Pancreas (tissue), 10 donors: ENCODE measurements around the gene TRAK1. TPM values are rescaled to one million over a fixed set of nuclear protein-coding genes. Genes with fewer than 3 reads are reported as not detected.
A peak's percentile ranks its signal among the peaks of the same experiment; 100 is the strongest.

Experiments used
- ATAC-seq, 4 donors: fragments of 200-7000 bp; cut with Tn5 transposase; one replicate each; pipeline versions ENCODE4 v1.8.0 to v1.9.1; 2020; ENCODE audit warnings: mild to moderate bottlenecking in 4 of 4, moderate library complexity in 4 of 4
- DNase-seq, 6 donors: peaks; one replicate each; pipeline ENCODE4 v3.0.0-alpha.2; 2020
- FAIRE-seq: peaks from 2 replicates; lab custom pipeline; 2012; peaks lifted over from hg19 to GRCh38; lab: Jason Lieb, UNC
- H3K27ac ChIP-seq, 4 donors: fragments of 200-600 bp; sonication (generic); 1 replicate in 3 of 4; 2 replicates in 1 of 4; pipeline versions ENCODE4 v1.5.0 to v1.8.0; 2020
- H3K27me3 ChIP-seq, 4 donors: fragments of 200-600 bp; one replicate each; pipeline ENCODE4 v1.8.0; 2021
- H3K36me3 ChIP-seq, 3 donors: fragments of 200-600 bp; sonication (generic) in 1 of 3; one replicate each; pipeline versions ENCODE4 v1.5.0 to v1.8.0; 2020 to 2021
- H3K4me1 ChIP-seq, 3 donors: fragments of 200-600 bp; one replicate each; pipeline ENCODE4 v1.8.0; 2021
- H3K4me3 ChIP-seq, 4 donors: fragments of 200-600 bp; sonication (generic) in 2 of 4; one replicate each; pipeline versions ENCODE4 v1.5.0 to v1.8.0; 2020 to 2021
- H3K9me3 ChIP-seq, 4 donors: fragments of 200-600 bp; one replicate each; pipeline ENCODE4 v1.8.0; 2021
- WGBS, 2 donors: extraction: QIAGEN DNeasy Blood & Tissue Kit; methylation state at CpG; one replicate each; pipeline ENCODE4 v1.1.7; 2013; 5-methylcytosine and 5-hydroxymethylcytosine counted together
- intact Hi-C, 3 donors: fragments of 100-400 bp; cut with DNase I; formaldehyde crosslinking; loops; one replicate each; pipeline versions ENCODE4 v1.11.1 to v1.14.2; 2022
- polyA plus RNA-seq, 2 donors: library from polyadenylated mRNA; stranded (reverse); fragments of 200-250 nt; gene quantifications; one replicate each; pipeline ENCODE4 v1.2.3, GENCODE V29; 2013
- total RNA-seq, 6 donors: library from RNA; stranded (reverse); fragmentation: NEBNext Ultra II Directional in 4 of 6; extraction: Animal tissue kit (Norgen Biotek cat#: 25700) in 4 of 6; gene quantifications; one replicate each; pipeline versions ENCODE4 v1.2.1 to v1.2.4, GENCODE V29; 2021 to 2023
- TF ChIP-seq, protein P1 (sequence below), 4 donors: fragments of 200-600 bp; sonication (generic) in 3 of 4; IDR thresholded peaks; one replicate each; pipeline versions ENCODE4 v1.5.0 to v1.8.0; 2021; ENCODE audit warnings: antibody characterized with exemption in 4 of 4
- donor health status: healthy with polysubstance abuse.
- donor health status: DM: no; HTN: no; CAD: no; lungs with moderate emphysema.
- donor health status: DM: no; HTN: no; CAD: no.
- donor health status: control.
- donor health status: control.
- donor health status: Bipolar disorder and iron deficiency.
- donor health status: DM: yes; HTN: yes; CAD: no.
- donor health status: DM: no; HTN: no; CAD: no.
- donor health status: DM: no; HTN: no; CAD: no.
- donor health status: DM: yes; HTN: yes; CAD: no.

Gene TRAK1
- total and polyA plus RNA-seq, 8 donors, result 9.3 to 24.3 (median 11.7) TPM

DNA sequence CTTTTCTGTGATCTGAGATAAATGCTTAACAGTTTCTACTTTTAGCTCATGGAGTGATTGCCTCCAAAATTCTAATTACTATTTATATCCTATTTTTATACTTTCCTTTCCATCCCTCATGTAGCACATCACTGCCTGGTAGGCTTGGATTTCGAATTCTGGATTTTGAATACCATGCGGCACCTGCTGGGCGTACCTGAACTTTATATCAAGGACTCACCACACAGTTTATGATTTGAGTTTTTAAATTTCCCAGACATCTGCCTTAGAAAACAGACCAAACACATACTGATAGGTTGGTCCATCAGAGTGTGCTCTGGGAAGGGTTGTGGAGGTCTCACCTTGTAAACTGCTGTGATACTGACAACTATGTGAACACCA lies 6.4 kb downstream of the TRAK1 start:
- H3K4me3 ChIP-seq, result no peak overlapping the region
- H3K4me1 ChIP-seq, result no peaks in the 10 kb centered on the region
- no peak for DNase-seq
- no peaks in the 10 kb centered on the region for H3K27me3 ChIP-seq
- TF ChIP-seq, protein P1, sequence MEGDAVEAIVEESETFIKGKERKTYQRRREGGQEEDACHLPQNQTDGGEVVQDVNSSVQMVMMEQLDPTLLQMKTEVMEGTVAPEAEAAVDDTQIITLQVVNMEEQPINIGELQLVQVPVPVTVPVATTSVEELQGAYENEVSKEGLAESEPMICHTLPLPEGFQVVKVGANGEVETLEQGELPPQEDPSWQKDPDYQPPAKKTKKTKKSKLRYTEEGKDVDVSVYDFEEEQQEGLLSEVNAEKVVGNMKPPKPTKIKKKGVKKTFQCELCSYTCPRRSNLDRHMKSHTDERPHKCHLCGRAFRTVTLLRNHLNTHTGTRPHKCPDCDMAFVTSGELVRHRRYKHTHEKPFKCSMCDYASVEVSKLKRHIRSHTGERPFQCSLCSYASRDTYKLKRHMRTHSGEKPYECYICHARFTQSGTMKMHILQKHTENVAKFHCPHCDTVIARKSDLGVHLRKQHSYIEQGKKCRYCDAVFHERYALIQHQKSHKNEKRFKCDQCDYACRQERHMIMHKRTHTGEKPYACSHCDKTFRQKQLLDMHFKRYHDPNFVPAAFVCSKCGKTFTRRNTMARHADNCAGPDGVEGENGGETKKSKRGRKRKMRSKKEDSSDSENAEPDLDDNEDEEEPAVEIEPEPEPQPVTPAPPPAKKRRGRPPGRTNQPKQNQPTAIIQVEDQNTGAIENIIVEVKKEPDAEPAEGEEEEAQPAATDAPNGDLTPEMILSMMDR (IDR thresholded peaks at IDR 0.05), result no peak
- no peaks in the 10 kb centered on the region for H3K9me3 ChIP-seq
- WGBS, 2 donors, result 86 to 96% methylated on average over 3 of the region's 3 CpGs
- H3K36me3 ChIP-seq, result no peaks in the 10 kb centered on the region
- no peak for FAIRE-seq
- intact Hi-C loops, result loop anchor here in 1 of 3 donors (10.0 kb wide), 2 partner anchors 63 to 203 kb away; no protein-coding TSS in a partner anchor
- H3K27ac ChIP-seq, result no peak overlapping the region
- no peak for ATAC-seq

DNA sequence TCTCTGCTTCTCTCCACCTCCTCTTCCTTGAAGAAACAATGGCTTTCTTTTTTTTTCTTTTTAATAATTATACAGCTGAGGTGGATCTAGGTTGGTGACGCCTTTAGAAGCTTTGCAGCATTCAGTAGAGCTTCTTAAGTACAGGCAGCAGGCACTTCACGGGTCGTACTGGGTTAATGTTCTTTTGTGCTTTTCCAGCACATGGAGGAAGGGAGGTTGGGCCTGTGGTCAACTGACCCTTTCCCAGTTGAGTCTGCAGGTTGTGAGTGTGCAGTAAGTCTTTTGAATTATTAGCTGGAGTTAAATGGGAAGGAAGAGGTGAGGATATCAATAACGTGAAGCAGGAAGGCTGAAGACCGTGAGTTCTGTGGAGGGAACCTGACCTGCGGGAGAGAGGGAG lies 7.0 kb downstream of the TRAK1 start:
- intact Hi-C loops, result loop anchor here in 1 of 3 donors (10.0 kb wide), 2 partner anchors 63 to 203 kb away; no protein-coding TSS in a partner anchor
- TF ChIP-seq, protein P1 (IDR thresholded peaks at IDR 0.05), result no peak
- FAIRE-seq, result no peak
- Histone ChIP-seq H3K36me3 (no peaks in the 10 kb centered on the region), H3K9me3 (no peaks in the 10 kb centered on the region), H3K27ac (no peak overlapping the region), H3K27me3 (no peaks in the 10 kb centered on the region), H3K4me1 (no peaks in the 10 kb centered on the region), H3K4me3 (no peak overlapping the region)
- DNase-seq, result no peak
- no peak for ATAC-seq
- WGBS, 2 donors, result 73 to 80% methylated on average over 6 of the region's 6 CpGs

DNA sequence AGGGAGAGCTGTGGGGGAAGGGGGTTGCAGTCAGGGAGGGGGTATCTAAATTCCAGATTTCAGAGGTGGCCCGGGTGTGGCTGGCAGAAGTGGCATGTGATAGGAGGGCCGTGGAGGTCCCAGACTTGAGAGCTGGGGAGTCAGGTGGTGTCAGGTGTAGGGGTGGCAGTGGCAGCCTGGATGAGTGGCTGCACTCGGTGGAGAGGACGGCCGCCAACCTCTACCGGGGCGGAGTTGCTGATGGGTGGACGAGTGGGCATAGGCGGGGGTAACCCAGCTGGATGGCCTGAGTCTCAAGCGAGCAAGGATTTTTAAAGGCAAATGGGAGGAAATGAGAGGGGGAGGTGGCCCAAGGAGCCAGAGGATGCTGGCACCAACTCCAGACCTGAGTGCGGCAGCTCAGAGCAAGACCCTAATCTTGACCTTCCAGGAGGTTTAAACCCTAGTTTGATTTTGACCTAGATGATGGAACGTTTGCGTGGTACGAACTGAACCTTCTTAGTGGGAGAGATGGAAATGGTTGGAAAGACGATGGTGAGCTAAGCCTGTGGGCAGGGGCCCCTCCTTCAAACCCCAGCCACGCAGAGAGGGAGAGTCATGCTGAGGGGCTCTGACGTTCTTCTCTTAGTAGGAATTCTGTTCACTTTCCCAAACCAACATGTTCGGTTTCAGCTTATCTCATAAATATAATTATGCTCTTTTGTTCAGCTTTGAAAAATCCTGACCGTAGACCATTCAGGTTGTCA lies 8.0 kb downstream of the TRAK1 start:
- H3K9me3 ChIP-seq, result no peaks in the 10 kb centered on the region
- no peaks in the 10 kb centered on the region for H3K27me3 ChIP-seq
- H3K27ac ChIP-seq, result no peak overlapping the region
- DNase-seq, result no peak
- H3K36me3 ChIP-seq, result no peaks in the 10 kb centered on the region
- H3K4me1 ChIP-seq, result no peaks in the 10 kb centered on the region
- ATAC-seq, result no peak
- TF ChIP-seq, protein P1 (IDR thresholded peaks at IDR 0.05), result no peak
- 74 to 76% methylated on average over 19 of the region's 19 CpGs for WGBS, 2 donors
- FAIRE-seq, result no peak
- intact Hi-C loops, result loop anchor here in 1 of 3 donors (10.0 kb wide), 2 partner anchors 64 to 204 kb away; no protein-coding TSS in a partner anchor
- no peak overlapping the region for H3K4me3 ChIP-seq

DNA sequence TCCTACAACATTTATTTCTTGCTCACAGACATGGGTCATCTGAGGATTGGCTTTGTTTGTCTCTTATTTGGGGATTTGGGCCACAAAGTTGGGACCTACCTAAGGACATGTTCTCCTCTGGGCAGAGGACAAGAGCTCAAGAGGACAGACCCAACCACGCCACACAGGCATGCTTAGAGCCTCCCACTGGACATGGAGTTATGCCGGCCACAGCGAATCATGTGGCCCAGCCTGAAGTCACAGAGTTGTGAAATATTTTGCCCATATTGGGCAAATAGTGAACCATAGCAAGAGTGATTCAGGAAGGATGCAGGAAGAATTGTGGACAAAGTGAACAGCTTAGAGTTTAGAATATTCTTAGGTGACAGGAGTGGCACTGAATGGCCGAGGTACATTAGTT lies 9.9 kb downstream of the TRAK1 start:
- no peak for DNase-seq
- Histone ChIP-seq H3K9me3 (no peaks in the 10 kb centered on the region), H3K27me3 (no peaks in the 10 kb centered on the region), H3K27ac (no peak overlapping the region), H3K36me3 (no peaks in the 10 kb centered on the region), H3K4me1 (no peaks in the 10 kb centered on the region), H3K4me3 (no peak overlapping the region)
- intact Hi-C loops, result no loop called here
- no peak for FAIRE-seq
- TF ChIP-seq, protein P1 (IDR thresholded peaks at IDR 0.05), result no peak
- 86% methylated on average over 4 of the region's 4 CpGs for WGBS, 2 donors
- peak in 3 of 4 donors; percentile 22 to 62 (median 43) for ATAC-seq

DNA sequence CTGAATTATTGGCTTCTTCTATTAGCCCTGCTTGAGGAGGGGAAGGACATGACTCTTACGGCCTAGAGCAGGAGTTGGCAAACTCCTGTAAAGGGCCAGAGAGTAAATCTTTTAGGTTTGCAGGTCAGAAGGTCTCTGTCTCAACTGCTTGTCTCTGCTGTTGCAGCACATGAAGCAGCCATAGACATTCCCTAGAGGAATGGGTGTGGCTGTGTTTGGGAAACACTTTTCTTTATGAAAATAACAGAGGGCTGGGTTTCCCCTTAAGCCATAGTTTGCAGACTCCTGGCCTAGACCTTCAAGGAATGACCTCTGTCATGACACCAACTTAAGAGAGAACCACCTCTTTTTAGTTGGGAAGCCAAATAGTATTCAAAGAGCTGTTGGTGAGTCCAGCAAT lies 10.3 kb downstream of the TRAK1 start:
- intact Hi-C loops, result no loop called here
- TF ChIP-seq, protein P1 (IDR thresholded peaks at IDR 0.05), result no peak
- FAIRE-seq (no peak), ATAC-seq (no peak), DNase-seq (no peak)
- H3K36me3 ChIP-seq, result no peaks in the 10 kb centered on the region
- 78 to 100% methylated on average over 1 of the region's 1 CpG for WGBS, 2 donors
- no peak overlapping the region for H3K4me3 ChIP-seq
- no peaks in the 10 kb centered on the region for H3K4me1 ChIP-seq
- H3K27me3 ChIP-seq, result no peaks in the 10 kb centered on the region
- H3K27ac ChIP-seq, result no peak overlapping the region
- no peaks in the 10 kb centered on the region for H3K9me3 ChIP-seq
